Coronary artery (tissue), 2 donors: ENCODE results near the gene PTCHD4.

ENCODE experiments used
- DNase-seq: peaks from one replicate; pipeline ENCODE4 v3.0.0-alpha.2; 2017; ENCODE audit warnings: low spot score
- H3K27ac ChIP-seq, 2 donors: fragments of 200-600 bp; sonication (generic); one replicate each; pipeline ENCODE4 v1.5.1; 2016 to 2019
- H3K4me3 ChIP-seq: fragments of 200-600 bp; sonication (generic); 2 replicates; pipeline ENCODE4 v1.5.1; 2016; ENCODE audit warnings: mild to moderate bottlenecking, moderate library complexity
- CTCF ChIP-seq: fragments of 200-600 bp; sonication (generic); IDR thresholded peaks from one replicate; pipeline ENCODE4 v1.5.1; 2019; ENCODE audit warnings: antibody characterized with exemption

Gene PTCHD4

GRCh38 chr6:48098923-48099322 is 12.1 kb downstream of the PTCHD4 start:
- DNase-seq, result no peak
- TF ChIP-seq CTCF, result no peak
- Histone ChIP-seq H3K27ac (no peak overlapping the region), H3K4me3 (no peak overlapping the region)

- H3K27ac ChIP-seq, result no peak overlapping the region
- no peak for DNase-seq
- no peak overlapping the region for H3K4me3 ChIP-seq
- TF ChIP-seq CTCF, result no peak
These were observed 18.3 kb downstream of the PTCHD4 start for GRCh38 chr6:48092550-48093217.

DNA sequence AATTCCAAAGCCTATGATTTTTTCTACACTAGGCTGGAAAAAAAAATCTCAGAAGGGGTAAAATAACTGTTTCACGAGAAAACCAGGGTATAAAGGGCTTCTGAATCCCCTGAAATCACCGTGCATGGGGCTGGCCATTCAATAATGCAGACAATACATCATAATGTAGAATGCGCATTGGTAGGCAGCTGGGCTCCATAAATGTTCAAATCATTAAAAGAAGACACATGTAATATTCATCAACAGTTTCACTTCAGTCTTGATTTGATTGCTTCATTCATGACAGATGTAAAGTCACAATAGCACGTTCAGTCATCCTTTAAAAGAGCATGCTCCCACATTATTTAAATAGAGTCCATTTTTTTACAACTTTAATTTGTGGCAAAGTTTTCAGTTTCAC is 20.5 kb downstream of the PTCHD4 start:
- H3K27ac ChIP-seq, result no peak overlapping the region
- TF ChIP-seq CTCF, result no peak
- H3K4me3 ChIP-seq, result no peak overlapping the region
- DNase-seq, result no peak

- Histone ChIP-seq H3K4me3 (no peak overlapping the region), H3K27ac (no peak overlapping the region)
- DNase-seq, result no peak
- no peak for TF ChIP-seq CTCF
These were observed 23.5 kb downstream of the PTCHD4 start for GRCh38 chr6:48087448-48087847.

DNA sequence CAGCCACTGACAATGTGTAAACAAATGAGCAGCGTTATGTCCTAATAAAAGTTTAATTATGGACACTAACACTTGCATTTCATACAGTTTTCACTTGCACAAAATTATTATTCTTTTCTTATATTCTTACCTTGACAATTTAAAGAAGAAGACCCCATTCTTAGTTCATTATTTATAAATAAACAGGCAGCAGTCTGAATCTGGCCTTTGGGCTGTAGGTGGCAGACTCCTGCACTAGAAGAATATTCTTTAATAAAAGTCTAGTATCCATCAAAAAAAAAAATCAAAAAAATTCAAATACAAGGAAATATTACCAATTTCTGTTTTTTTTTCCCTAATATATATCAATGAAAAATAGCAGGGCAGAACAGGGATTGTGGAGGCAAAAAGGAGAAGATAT is 24.8 kb downstream of the PTCHD4 start:
- H3K27ac ChIP-seq, result no peak overlapping the region
- no peak for DNase-seq
- no peak for TF ChIP-seq CTCF
- no peak overlapping the region for H3K4me3 ChIP-seq

GRCh38 chr6:48085131-48085741 is 25.8 kb downstream of the PTCHD4 start:
- Histone ChIP-seq H3K27ac (no peak overlapping the region), H3K4me3 (no peak overlapping the region)
- DNase-seq, result no peak
- TF ChIP-seq CTCF, result no peak

DNA sequence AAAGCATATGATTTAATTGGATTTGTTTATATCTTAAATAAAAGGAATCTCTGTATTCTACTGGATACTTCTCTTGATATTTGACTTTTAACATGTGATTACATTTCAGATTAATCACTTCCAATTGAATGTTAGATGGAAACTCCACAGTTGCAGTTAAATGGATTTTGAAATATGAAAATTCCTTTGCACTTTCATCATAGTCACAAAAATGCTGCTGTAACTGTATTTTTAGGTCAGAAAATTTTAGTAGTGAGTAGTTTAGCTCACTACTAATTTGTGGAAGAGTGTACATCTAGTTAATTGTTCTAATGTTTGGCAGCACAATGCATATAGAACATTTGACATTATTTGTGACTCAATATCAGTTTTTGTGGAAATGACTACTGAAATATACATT is 26.8 kb downstream of the PTCHD4 start:
- no peak overlapping the region for H3K4me3 ChIP-seq
- no peak for DNase-seq
- no peak for TF ChIP-seq CTCF

More for the DNA sequence above, 26.8 kb downstream of the PTCHD4 start:
- H3K27ac ChIP-seq, result no peak overlapping the region
